ENCODE results near the gene CABP7. TPM values are rescaled to one million over a fixed set of nuclear protein-coding genes. Genes with fewer than 3 reads are reported as not detected.

The CABP7 gene
- polyA plus RNA-seq, result 0.11 TPM

GRCh38 chr22:29719899-29720645 lies at the start of gene CABP7:
TSS of gene CABP7 (plus strand) at chr22:29720003. CDS start at chr22:29720425, 422 bp downstream.
- Mint-ChIP-seq H3K9me3 (no peaks in the 10 kb centered on the region), H3K4me3 (peak within 1 kb of the TSS in 1 of 4 donors; percentile 49), H3K27ac (no peak within 1 kb of the TSS), H3K27me3 (peaks cover 39% of the 10 kb centered on the region), H3K4me1 (peaks cover 0 to 10% (median 2%) of the 10 kb centered on the region in 3 donors), H3K36me3 (no peaks in the 10 kb centered on the region)

DNA sequence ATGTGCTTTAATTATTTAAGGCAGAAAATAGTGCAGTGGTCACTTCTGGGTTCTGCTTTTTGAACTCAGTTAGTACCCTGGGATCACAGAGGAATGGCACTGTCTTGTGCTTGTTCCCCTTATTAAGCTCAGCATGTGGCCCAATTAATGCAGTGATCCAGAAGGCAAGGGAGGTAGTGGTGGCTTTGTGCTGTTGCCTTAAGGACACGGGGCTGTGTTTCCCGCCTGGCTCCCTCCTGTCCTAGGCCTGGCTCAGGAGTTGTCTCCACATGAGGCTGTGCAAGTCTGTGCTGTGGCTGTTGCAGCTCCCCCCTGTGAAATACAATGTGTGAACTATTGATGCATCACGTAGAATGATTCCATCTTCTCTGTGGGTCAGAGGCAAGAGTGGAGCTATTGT lies 49.2 kb upstream of the CABP7 start:
- H3K27ac Mint-ChIP-seq, result no peak overlapping the region
- no peaks in the 10 kb centered on the region for H3K27me3 Mint-ChIP-seq
- H3K36me3 Mint-ChIP-seq, result peaks cover 9% of the 10 kb centered on the region
- no peak overlapping the region for H3K4me3 Mint-ChIP-seq
- no peaks in the 10 kb centered on the region for H3K9me3 Mint-ChIP-seq
- peaks cover 0 to 1% (median 0%) of the 10 kb centered on the region in 3 donors for H3K4me1 Mint-ChIP-seq

- Mint-ChIP-seq H3K4me3 (no peak overlapping the region), H3K9me3 (no peaks in the 10 kb centered on the region), H3K4me1 (peaks cover 0 to 1% (median 0%) of the 10 kb centered on the region in 3 donors), H3K27me3 (no peaks in the 10 kb centered on the region), H3K36me3 (peaks cover 6% of the 10 kb centered on the region), H3K27ac (peak overlapping the region in 1 of 3 donors; percentile 59)
Measured at GRCh38 chr22:29673361-29674066, 46.3 kb upstream of the CABP7 start.

DNA sequence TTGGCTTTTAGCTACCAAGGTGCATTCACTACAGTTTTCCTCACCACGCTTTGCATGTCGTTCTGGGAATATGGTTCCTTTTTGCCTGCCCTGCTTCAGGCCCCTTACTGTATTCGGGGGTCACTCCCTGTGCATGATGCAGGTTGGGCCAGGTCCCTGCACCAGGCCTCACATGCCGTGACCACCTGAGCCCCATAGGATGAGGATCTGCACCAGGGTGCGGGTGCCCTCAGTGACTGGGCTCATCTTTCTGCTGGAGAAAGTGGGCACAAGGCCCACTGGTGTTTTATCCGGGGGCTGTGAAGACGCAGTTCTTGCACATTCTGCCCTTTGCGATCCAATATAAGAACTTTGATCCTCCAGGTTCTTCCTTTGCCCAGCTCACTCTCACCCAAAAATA lies 45.7 kb upstream of the CABP7 start:
- Mint-ChIP-seq H3K4me3 (no peak overlapping the region), H3K27ac (no peak overlapping the region), H3K9me3 (no peaks in the 10 kb centered on the region), H3K27me3 (no peaks in the 10 kb centered on the region), H3K36me3 (peaks cover 6% of the 10 kb centered on the region), H3K4me1 (peaks cover 0 to 1% (median 0%) of the 10 kb centered on the region in 3 donors)

DNA sequence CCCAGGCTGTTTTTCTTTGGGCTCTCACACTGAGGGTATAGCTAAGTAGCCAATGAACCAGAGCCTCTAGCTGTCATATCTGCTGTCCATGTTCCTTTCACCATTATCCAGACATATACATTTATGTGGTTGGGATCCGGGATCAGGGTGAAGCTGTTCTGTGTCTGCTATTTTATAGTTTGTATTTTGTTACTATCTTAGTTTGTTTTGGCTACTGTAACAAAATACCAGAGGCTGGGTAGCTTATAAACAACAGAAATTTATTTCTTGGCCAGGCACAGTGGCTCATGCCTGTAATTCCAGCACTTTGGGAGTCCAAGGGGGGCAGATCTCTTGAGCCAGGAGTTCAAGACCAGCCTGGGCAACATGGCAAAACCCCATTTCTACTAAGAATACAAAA lies 40.5 kb upstream of the CABP7 start:
- Mint-ChIP-seq H3K36me3 (peaks cover 4% of the 10 kb centered on the region), H3K4me3 (no peak overlapping the region), H3K9me3 (no peaks in the 10 kb centered on the region), H3K27ac (no peak overlapping the region), H3K4me1 (no peaks in the 10 kb centered on the region), H3K27me3 (no peaks in the 10 kb centered on the region)

DNA sequence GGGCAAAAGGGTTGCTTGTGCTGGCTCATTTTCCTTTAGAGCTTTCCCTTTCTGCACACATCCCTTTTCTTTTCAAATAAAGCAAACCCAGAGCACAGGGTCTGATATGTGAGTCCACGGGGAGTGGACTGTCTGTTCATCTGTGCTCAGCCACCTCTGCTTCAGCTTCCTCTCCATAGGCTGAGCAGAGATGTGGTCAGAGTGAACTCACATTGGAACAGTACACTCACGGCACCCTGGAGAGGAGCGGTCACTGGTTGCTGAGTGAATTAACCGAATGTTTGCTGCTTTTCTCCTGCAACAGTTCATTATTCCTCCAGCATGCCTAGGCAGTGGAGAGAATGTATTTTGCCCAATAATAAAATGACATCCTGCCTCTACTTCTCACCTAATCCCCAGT lies 36.3 kb upstream of the CABP7 start:
- Mint-ChIP-seq H3K9me3 (no peaks in the 10 kb centered on the region), H3K27me3 (no peaks in the 10 kb centered on the region), H3K4me1 (peaks cover 0 to 2% (median 0%) of the 10 kb centered on the region in 3 donors), H3K27ac (no peak overlapping the region), H3K36me3 (peaks cover 1% of the 10 kb centered on the region), H3K4me3 (no peak overlapping the region)

DNA sequence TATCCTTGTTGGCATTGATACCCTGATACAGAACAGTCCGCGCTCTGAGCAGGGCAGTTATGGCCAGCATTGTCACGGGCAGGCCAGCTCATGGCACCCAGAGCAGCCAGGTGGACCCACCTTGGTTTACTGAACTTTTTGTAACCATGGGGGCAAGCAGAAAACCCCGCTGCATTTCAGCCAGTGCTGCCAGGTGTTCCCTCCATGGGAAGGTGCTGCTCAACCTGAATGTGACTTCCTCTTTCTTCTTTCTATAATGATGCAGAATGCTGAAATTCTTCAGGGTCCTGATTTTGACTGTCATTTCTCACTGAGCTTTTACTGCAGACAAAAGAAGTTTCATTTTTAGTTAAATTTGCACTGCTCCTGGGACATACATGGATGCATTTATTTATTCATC lies 35.6 kb upstream of the CABP7 start:
- H3K27me3 Mint-ChIP-seq, result no peaks in the 10 kb centered on the region
- peaks cover 0 to 2% (median 0%) of the 10 kb centered on the region in 3 donors for H3K4me1 Mint-ChIP-seq
- H3K9me3 Mint-ChIP-seq, result no peaks in the 10 kb centered on the region
- H3K4me3 Mint-ChIP-seq, result no peak overlapping the region
- peaks cover 1% of the 10 kb centered on the region for H3K36me3 Mint-ChIP-seq
- no peak overlapping the region for H3K27ac Mint-ChIP-seq

DNA sequence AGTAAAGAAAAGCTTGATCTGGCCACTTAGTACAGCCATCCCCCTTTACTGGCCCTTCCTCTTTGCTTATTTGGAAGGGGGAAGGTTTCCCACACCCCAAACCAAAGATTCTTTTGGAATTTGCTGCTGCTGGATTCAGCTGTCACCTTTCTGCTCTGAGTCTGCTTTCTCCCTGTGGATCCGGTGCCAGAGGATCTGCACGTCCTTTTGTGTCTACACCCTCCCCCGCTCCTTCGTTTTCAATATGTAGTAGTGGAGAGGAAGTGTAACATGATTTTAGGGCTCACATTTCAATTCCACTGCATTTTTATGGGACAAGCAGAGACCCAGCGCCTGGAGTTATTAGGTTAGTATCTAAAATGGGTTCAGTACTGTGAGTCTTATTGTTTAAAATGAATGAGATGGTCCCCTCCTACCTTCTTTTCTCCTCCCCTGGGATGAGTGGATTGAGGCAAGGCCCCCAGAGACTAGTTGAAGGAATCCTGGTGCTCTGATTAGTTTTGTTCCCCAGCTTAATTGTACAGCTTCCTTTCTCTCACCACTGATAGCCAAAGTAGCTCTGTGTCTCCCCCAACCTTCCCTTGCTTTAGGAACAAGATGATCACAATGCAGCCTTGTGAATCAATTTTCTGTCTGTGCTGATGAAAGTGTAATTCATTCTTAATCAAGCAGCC lies 30.5 kb upstream of the CABP7 start:
- H3K4me3 Mint-ChIP-seq, result no peak overlapping the region
- peaks cover 0 to 2% (median 0%) of the 10 kb centered on the region in 3 donors for H3K4me1 Mint-ChIP-seq
- H3K27ac Mint-ChIP-seq, result no peak overlapping the region
- H3K36me3 Mint-ChIP-seq, result peaks cover 1% of the 10 kb centered on the region
- H3K27me3 Mint-ChIP-seq, result no peaks in the 10 kb centered on the region
- H3K9me3 Mint-ChIP-seq, result no peaks in the 10 kb centered on the region

DNA sequence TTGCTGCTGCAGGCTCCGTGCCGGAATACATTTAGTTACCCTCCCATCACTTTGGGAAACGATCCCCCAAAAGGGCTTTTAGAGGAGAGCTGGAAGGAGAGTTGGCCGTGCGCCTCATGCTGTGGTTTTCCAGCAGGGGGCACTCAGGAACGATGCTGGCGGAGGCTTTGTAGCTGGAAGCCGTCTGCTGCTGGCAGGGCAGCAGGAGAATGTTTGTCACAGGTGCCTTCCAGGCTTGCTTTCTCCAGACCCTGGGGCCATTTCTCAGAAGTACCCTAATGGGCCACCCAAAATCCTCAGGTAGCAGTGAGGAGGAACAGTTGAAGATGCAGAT lies 30.0 kb upstream of the CABP7 start:
- Mint-ChIP-seq H3K9me3 (no peaks in the 10 kb centered on the region), H3K4me1 (peaks cover 0 to 2% (median 0%) of the 10 kb centered on the region in 3 donors), H3K27ac (no peak overlapping the region), H3K4me3 (no peak overlapping the region), H3K27me3 (no peaks in the 10 kb centered on the region), H3K36me3 (peaks cover 1% of the 10 kb centered on the region)

GRCh38 chr22:29690476-29690875 lies 29.3 kb upstream of the CABP7 start:
- Mint-ChIP-seq H3K27me3 (no peaks in the 10 kb centered on the region), H3K9me3 (no peaks in the 10 kb centered on the region), H3K4me3 (no peak overlapping the region), H3K27ac (no peak overlapping the region), H3K36me3 (peaks cover 1% of the 10 kb centered on the region), H3K4me1 (peaks cover 0 to 2% (median 0%) of the 10 kb centered on the region in 3 donors)

DNA sequence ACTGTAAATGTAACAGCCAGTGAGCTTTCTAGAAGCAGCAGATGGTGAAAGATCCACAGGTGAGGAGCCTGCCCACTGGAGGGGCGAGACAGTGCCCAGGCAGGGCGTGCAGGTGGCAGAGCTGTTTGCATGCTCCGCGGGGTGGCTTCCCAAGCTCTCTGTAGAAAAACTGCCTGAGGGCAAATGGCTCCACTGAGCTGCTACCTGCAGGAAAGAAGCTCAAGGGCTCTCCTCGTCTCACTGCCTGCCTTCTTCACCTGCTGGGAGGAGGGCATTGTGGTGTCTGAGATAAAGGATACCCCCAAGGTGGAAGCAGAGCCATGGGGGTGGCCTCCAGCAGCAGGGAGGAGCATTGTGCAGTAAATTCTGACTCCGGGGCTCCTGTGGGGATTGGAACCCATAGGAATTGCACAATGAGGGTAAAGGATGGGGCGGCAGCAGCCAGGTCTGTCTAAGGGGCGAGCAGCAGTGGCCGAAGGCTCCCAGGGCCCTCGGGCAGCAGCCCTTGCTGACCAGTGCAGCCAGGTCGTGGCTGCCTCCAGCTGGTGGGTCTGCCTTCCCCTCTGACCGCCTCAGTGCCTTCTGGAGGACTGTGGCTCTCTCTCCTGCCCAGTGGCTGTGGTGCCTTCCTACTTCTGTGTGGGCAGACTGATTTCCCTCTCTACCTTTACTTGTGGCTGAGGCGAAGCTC lies 28.0 kb upstream of the CABP7 start:
- Mint-ChIP-seq H3K36me3 (peaks cover 1% of the 10 kb centered on the region), H3K27ac (peak overlapping the region in 1 of 3 donors; percentile 35), H3K9me3 (no peaks in the 10 kb centered on the region), H3K4me3 (no peak overlapping the region), H3K4me1 (peaks cover 0 to 2% (median 0%) of the 10 kb centered on the region in 3 donors), H3K27me3 (no peaks in the 10 kb centered on the region)

- Mint-ChIP-seq H3K9me3 (no peaks in the 10 kb centered on the region), H3K27me3 (no peaks in the 10 kb centered on the region), H3K36me3 (peaks cover 3% of the 10 kb centered on the region), H3K4me3 (no peak overlapping the region), H3K27ac (peak overlapping the region in 1 of 3 donors; percentile 35), H3K4me1 (peaks cover 0 to 2% (median 0%) of the 10 kb centered on the region in 3 donors)
Measured at GRCh38 chr22:29692327-29692640, 27.5 kb upstream of the CABP7 start.

GRCh38 chr22:29693161-29693560 lies 26.6 kb upstream of the CABP7 start:
- H3K4me1 Mint-ChIP-seq, result peaks cover 0 to 2% (median 0%) of the 10 kb centered on the region in 3 donors
- H3K27ac Mint-ChIP-seq, result peak overlapping the region in 1 of 3 donors; percentile 65
- H3K9me3 Mint-ChIP-seq, result no peaks in the 10 kb centered on the region
- no peaks in the 10 kb centered on the region for H3K27me3 Mint-ChIP-seq
- H3K4me3 Mint-ChIP-seq, result no peak overlapping the region
- peaks cover 1% of the 10 kb centered on the region for H3K36me3 Mint-ChIP-seq

DNA sequence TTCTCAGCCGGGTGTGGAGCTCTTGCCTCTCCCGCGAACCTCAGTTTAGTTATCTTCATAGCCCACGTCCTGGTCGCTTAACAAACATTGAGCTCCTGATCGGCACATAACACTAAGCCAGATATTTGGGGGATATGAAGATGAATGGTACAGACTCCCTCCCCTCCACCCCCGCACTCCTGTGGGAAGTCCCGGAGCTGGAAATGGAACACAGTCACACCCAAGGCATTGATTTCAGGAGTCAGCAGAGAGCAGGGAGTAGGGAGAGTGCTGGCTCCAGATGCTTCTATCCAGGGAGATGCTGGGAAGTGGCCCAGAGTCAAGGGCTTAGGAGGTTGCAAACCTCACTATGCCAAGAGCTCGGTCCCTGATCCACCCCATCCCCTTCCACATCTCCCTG lies 26.1 kb upstream of the CABP7 start:
- H3K36me3 Mint-ChIP-seq, result peaks cover 1% of the 10 kb centered on the region
- no peak overlapping the region for H3K27ac Mint-ChIP-seq
- H3K4me1 Mint-ChIP-seq, result no peaks in the 10 kb centered on the region

More for the DNA sequence above, 26.1 kb upstream of the CABP7 start:
- H3K9me3 Mint-ChIP-seq, result no peaks in the 10 kb centered on the region
- H3K27me3 Mint-ChIP-seq, result no peaks in the 10 kb centered on the region
- no peak overlapping the region for H3K4me3 Mint-ChIP-seq

Data from IgD-negative memory B cell (primary cell).